Neutrophil (primary cell): ENCODE results near the gene GRID2.

Source experiments
- H3K27ac ChIP-seq: fragments of 200-600 bp; sonication (generic); 2 replicates; pipeline ENCODE4 v1.5.1; 2016; ENCODE audit warnings: mild to moderate bottlenecking, moderate library complexity
- H3K27me3 ChIP-seq: fragments of 200-600 bp; sonication (generic); 2 replicates; pipeline ENCODE4 v1.6.0; 2016; ENCODE audit warnings: mild to moderate bottlenecking
- H3K36me3 ChIP-seq: fragments of 200-600 bp; sonication (generic); 2 replicates; pipeline ENCODE4 v1.5.1; 2017
- H3K4me1 ChIP-seq, 2 experiments: fragments of 200-600 bp in 1 of 2; sonication (generic) in 1 of 2; 1 replicate in 1 of 2; 2 replicates in 1 of 2; pipeline versions ENCODE4 v1.5.1 to v1.6.1; 2013 to 2016; ENCODE audit warnings: low read depth in 1 of 2, low read length in 1 of 2, mild to moderate bottlenecking in 1 of 2, moderate library complexity in 1 of 2; ENCODE audit not compliant: control insufficient read depth in 1 of 2, insufficient read depth in 1 of 2
- H3K4me3 ChIP-seq, 2 experiments: fragments of 200-600 bp in 1 of 2; sonication (generic) in 1 of 2; 1 replicate in 1 of 2; 2 replicates in 1 of 2; pipeline ENCODE4 v1.5.1; 2013 to 2016; ENCODE audit warnings: low read depth in 1 of 2, low read length in 1 of 2, mild to moderate bottlenecking in 1 of 2, moderate library complexity in 1 of 2
- H3K9me3 ChIP-seq: fragments of 200-600 bp; sonication (generic); 2 replicates; pipeline ENCODE4 v1.5.1; 2016
- TF ChIP-seq, protein P1 (sequence below): fragments of 200-600 bp; sonication (generic); IDR thresholded peaks from 2 replicates; pipeline ENCODE4 v1.5.1; 2016; ENCODE audit warnings: antibody characterized with exemption

The GRID2 gene

DNA sequence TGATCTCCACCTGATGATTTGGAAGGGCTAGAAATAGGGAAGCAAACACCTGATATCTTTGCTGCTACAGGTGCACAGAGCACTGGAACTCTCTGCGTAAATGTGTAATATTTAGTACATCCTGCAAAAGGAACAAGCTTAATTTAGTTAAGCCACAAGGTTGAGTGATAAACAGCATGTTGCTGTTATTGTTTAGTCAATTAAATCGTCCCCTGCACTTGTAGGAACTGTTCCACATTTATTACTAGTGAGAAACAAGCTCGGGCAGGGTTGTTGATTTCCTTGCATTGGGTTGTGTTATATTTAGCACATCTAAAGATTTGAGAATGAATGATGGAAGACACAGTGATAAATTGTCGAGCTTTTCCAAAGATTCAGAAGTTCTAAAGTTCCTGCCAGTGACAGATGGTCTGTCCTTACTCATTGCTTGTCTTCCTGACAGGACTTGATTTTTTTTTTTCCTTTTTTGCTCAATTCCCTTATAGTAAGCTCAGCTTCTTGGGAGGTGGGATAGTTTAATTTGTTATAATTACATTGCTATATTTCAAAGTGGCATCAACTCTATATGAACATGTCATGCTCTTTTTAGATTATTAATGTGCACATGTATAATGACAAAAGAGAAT, 897.8 kb downstream of the GRID2 start:
- H3K27me3 ChIP-seq = no peaks in the 10 kb centered on the region
- H3K4me3 ChIP-seq = no peak overlapping the region
- H3K27ac ChIP-seq = no peak overlapping the region
- H3K4me1 ChIP-seq = no peaks in the 10 kb centered on the region
- no peaks in the 10 kb centered on the region for H3K9me3 ChIP-seq
- no peaks in the 10 kb centered on the region for H3K36me3 ChIP-seq
- TF ChIP-seq, protein P1, sequence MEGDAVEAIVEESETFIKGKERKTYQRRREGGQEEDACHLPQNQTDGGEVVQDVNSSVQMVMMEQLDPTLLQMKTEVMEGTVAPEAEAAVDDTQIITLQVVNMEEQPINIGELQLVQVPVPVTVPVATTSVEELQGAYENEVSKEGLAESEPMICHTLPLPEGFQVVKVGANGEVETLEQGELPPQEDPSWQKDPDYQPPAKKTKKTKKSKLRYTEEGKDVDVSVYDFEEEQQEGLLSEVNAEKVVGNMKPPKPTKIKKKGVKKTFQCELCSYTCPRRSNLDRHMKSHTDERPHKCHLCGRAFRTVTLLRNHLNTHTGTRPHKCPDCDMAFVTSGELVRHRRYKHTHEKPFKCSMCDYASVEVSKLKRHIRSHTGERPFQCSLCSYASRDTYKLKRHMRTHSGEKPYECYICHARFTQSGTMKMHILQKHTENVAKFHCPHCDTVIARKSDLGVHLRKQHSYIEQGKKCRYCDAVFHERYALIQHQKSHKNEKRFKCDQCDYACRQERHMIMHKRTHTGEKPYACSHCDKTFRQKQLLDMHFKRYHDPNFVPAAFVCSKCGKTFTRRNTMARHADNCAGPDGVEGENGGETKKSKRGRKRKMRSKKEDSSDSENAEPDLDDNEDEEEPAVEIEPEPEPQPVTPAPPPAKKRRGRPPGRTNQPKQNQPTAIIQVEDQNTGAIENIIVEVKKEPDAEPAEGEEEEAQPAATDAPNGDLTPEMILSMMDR = no peak

DNA sequence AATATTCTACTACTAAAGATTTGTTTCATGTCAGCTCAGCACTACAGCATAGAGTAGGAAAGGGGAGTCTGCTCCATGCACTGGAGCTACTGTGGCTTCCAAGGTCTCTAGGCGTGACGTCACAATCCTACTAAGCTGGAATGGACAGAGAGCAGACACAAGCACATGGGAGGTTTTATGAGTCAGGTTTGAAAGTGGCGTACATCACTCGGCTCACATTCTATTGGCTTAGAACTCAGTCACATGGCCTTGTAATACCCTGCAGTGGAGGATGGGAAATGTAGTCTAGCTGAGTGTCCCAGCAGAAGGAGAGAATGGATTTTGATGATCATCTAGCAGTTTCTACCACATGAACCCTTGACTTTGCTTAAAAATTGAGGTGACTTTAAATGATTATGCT, 899.9 kb downstream of the GRID2 start:
- TF ChIP-seq, protein P1 = no peak
- H3K4me3 ChIP-seq = no peak overlapping the region
- H3K9me3 ChIP-seq = no peaks in the 10 kb centered on the region
- no peak overlapping the region for H3K27ac ChIP-seq
- H3K36me3 ChIP-seq = no peaks in the 10 kb centered on the region
- no peaks in the 10 kb centered on the region for H3K4me1 ChIP-seq
- no peaks in the 10 kb centered on the region for H3K27me3 ChIP-seq

DNA sequence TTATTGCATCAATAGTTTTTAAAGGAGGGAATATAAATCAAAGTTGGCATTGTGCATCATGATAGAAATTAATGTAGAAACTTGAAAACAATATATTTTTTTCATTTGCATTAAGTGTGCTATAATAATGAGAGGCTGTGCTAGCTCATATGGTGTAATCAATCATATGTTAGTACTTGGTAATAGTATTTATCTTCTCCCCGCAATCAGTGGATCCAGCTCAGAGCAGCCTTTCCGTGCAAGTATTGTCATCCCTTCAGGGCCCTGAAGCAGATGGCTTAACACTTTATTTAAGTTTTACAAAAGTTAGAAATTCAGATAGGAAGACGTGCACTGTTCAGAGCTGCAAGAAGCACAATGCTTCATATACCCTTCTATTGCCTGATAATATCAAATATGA, 908.5 kb downstream of the GRID2 start:
- H3K4me1 ChIP-seq = no peaks in the 10 kb centered on the region
- TF ChIP-seq, protein P1 = no peak
- no peaks in the 10 kb centered on the region for H3K27me3 ChIP-seq
- no peaks in the 10 kb centered on the region for H3K9me3 ChIP-seq
- H3K27ac ChIP-seq = no peak overlapping the region
- H3K36me3 ChIP-seq = no peaks in the 10 kb centered on the region
- H3K4me3 ChIP-seq = no peak overlapping the region

DNA sequence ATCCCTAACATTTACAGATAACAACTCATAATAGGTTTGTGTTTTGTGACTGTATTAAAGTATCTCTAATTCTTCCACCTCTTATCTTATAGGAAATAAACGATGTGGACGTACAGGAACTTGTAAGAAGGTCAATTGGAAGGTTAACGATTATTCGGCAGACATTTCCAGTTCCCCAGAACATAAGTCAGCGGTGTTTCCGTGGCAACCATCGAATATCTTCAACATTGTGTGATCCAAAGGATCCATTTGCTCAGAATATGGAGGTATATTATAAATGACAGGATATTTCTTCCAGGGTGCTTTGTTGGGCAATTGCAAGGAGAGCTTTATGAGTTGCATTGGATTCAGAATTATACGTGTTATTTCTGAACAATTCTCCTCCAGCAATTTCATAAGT, 912.9 kb downstream of the GRID2 start:
- Histone ChIP-seq H3K36me3 (no peaks in the 10 kb centered on the region), H3K27me3 (no peaks in the 10 kb centered on the region), H3K9me3 (no peaks in the 10 kb centered on the region), H3K27ac (no peak overlapping the region), H3K4me1 (no peaks in the 10 kb centered on the region), H3K4me3 (no peak overlapping the region)
- TF ChIP-seq, protein P1 = no peak

DNA sequence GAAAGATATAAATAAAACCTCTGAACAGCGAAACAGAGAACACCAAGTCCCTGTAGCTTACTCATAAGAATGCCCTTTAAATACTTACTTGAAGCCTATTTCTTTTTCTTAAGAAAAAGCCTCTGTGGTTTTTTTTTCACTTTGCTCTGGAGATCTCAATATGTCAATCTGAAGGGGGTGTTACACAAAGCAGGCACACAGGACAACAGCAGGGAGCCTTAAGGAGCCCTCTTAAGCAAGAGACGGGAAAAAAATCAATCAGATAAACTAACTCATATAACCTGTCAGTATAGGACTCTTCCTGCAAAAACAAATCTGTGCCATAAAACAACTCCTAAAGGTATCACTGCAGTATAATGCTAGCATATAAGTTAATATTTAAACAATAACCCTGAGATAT, 913.7 kb downstream of the GRID2 start:
- TF ChIP-seq, protein P1 = no peak
- H3K4me1 ChIP-seq = no peaks in the 10 kb centered on the region
- no peaks in the 10 kb centered on the region for H3K9me3 ChIP-seq
- H3K36me3 ChIP-seq = no peaks in the 10 kb centered on the region
- no peak overlapping the region for H3K4me3 ChIP-seq
- no peaks in the 10 kb centered on the region for H3K27me3 ChIP-seq
- H3K27ac ChIP-seq = no peak overlapping the region

DNA sequence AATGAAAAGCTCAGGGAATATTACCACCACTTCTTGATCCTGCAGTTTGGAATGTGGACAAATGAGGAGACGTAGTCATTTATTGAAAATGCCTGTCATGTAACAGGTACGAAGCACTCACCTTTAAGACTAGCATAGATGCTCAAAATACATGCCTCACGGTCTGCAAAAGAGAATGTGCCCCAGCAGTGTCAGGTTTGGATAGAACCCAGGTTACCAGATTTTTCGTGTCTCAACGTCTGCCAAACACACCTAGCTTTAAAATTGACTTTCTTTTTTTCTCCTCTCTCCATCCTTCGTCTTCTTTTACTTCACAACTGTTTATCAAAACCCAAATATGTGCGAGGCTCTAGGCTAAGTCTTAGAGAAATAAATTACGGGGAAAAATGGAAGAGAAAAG, 918.0 kb downstream of the GRID2 start:
- Histone ChIP-seq H3K4me3 (no peak overlapping the region), H3K4me1 (no peaks in the 10 kb centered on the region), H3K36me3 (no peaks in the 10 kb centered on the region), H3K9me3 (no peaks in the 10 kb centered on the region), H3K27ac (no peak overlapping the region), H3K27me3 (no peaks in the 10 kb centered on the region)
- TF ChIP-seq, protein P1 = no peak
